ENCODE measurements around the gene CAMTA1. TPM values are rescaled to one million over a fixed set of nuclear protein-coding genes. Genes with fewer than 3 reads are reported as not detected.

Gene CAMTA1
- total RNA-seq, 1 experiment from 2014 or later: 82.2 TPM

GRCh38 chr1:7509598-7509997 is 724.3 kb downstream of the CAMTA1 start:
- DNase-seq (ENCODE audit: low read depth, low spot score): no peak
- no peaks in the 10 kb centered on the region for H3K4me1 ChIP-seq (ENCODE audit: control insufficient read depth, insufficient read depth, low read length)
- ChIA-PET POLR2A (no interaction called here), CTCF (no interaction called here)
- in situ Hi-C loops (cut with HindIII; ENCODE audit: low pct_unique_long_range_greater_than_20kb, low sequenced_read_pairs) (no loop called here), intact Hi-C loops (cut with micrococcal nuclease; ENCODE audit: unreplicated experiment) (no loop called here)
- no peaks in the 10 kb centered on the region for H3K36me3 ChIP-seq (ENCODE audit: control insufficient read depth, insufficient read depth, low read length)
- no peak for ATAC-seq
- no peaks in the 10 kb centered on the region for H3K9me3 ChIP-seq (ENCODE audit: control insufficient read depth, insufficient read depth, low read depth, low read length)
- H3K27ac ChIP-seq (ENCODE audit: low read length): no peak overlapping the region
- H3K27me3 ChIP-seq (ENCODE audit: control insufficient read depth, insufficient read depth, low read length): no peaks in the 10 kb centered on the region
- TF ChIP-seq CTCF (IDR thresholded peaks at IDR 0.05) (no peak), REST (IDR thresholded peaks at IDR 0.05; ENCODE audit: insufficient read depth in 1 of 2, low read depth in 2 of 2, low read length in 1 of 2) (no peak), POLR2AphosphoS5 (IDR thresholded peaks at IDR 0.05; ENCODE audit: low read depth, low read length) (no peak), SIN3A (IDR thresholded peaks at IDR 0.05; ENCODE audit: borderline replicate concordance, insufficient read depth, low read depth, low read length) (no peak), TCF7L2 (IDR thresholded peaks at IDR 0.05; ENCODE audit: low read depth, low read length) (no peak)
- no TSS peak for BruUV-seq (replicated peaks)
- H3K4me3 ChIP-seq (ENCODE audit: low read depth in 2 of 2, low read length in 2 of 2): no peak overlapping the region

GRCh38 chr1:7510389-7510931 is 725.2 kb downstream of the CAMTA1 start:
- no peaks in the 10 kb centered on the region for H3K4me1 ChIP-seq (ENCODE audit: control insufficient read depth, insufficient read depth, low read length)

GRCh38 chr1:7511381-7511780 is 726.1 kb downstream of the CAMTA1 start:
- DNase-seq (ENCODE audit: low read depth, low spot score) (no peak), ATAC-seq (no peak)
- ChIA-PET POLR2A (no interaction called here), CTCF (no interaction called here)
- Histone ChIP-seq H3K36me3 (ENCODE audit: control insufficient read depth, insufficient read depth, low read length) (no peaks in the 10 kb centered on the region), H3K27me3 (ENCODE audit: control insufficient read depth, insufficient read depth, low read length) (no peaks in the 10 kb centered on the region), H3K9me3 (ENCODE audit: control insufficient read depth, insufficient read depth, low read depth, low read length) (no peaks in the 10 kb centered on the region), H3K4me3 (ENCODE audit: low read depth in 2 of 2, low read length in 2 of 2) (no peak overlapping the region), H3K4me1 (ENCODE audit: control insufficient read depth, insufficient read depth, low read length) (no peaks in the 10 kb centered on the region), H3K27ac (ENCODE audit: low read length) (no peak overlapping the region)
- intact Hi-C loops (cut with micrococcal nuclease; ENCODE audit: unreplicated experiment) (no loop called here), in situ Hi-C loops (cut with HindIII; ENCODE audit: low pct_unique_long_range_greater_than_20kb, low sequenced_read_pairs) (no loop called here)
- BruUV-seq (replicated peaks): no TSS peak
- TF ChIP-seq SIN3A (IDR thresholded peaks at IDR 0.05; ENCODE audit: borderline replicate concordance, insufficient read depth, low read depth, low read length): no peak
- no peak for TF ChIP-seq CTCF (IDR thresholded peaks at IDR 0.05)
- no peak for TF ChIP-seq POLR2AphosphoS5 (IDR thresholded peaks at IDR 0.05; ENCODE audit: low read depth, low read length)
- no peak for TF ChIP-seq REST (IDR thresholded peaks at IDR 0.05; ENCODE audit: insufficient read depth in 1 of 2, low read depth in 2 of 2, low read length in 1 of 2)
- no peak for TF ChIP-seq TCF7L2 (IDR thresholded peaks at IDR 0.05; ENCODE audit: low read depth, low read length)

More at GRCh38 chr1:7510389-7510931, 725.2 kb downstream of the CAMTA1 start:
- intact Hi-C loops (cut with micrococcal nuclease; ENCODE audit: unreplicated experiment) (no loop called here), in situ Hi-C loops (cut with HindIII; ENCODE audit: low pct_unique_long_range_greater_than_20kb, low sequenced_read_pairs) (no loop called here)
- CTCF ChIA-PET: no interaction called here
- POLR2A ChIA-PET: no interaction called here
- no TSS peak for BruUV-seq (replicated peaks)
- DNase-seq (ENCODE audit: low read depth, low spot score) (no peak), ATAC-seq (no peak)
- Histone ChIP-seq H3K9me3 (ENCODE audit: control insufficient read depth, insufficient read depth, low read depth, low read length) (no peaks in the 10 kb centered on the region), H3K4me3 (ENCODE audit: low read depth in 2 of 2, low read length in 2 of 2) (no peak overlapping the region), H3K27ac (ENCODE audit: low read length) (no peak overlapping the region), H3K36me3 (ENCODE audit: control insufficient read depth, insufficient read depth, low read length) (no peaks in the 10 kb centered on the region), H3K27me3 (ENCODE audit: control insufficient read depth, insufficient read depth, low read length) (no peaks in the 10 kb centered on the region)
- TF ChIP-seq SIN3A (IDR thresholded peaks at IDR 0.05; ENCODE audit: borderline replicate concordance, insufficient read depth, low read depth, low read length): no peak
